Activated CD8-positive, alpha-beta T cell treated with anti-CD3 and anti-CD28 coated beads for 36 hours (primary cell): Measurements from ENCODE around the gene EPHA4. TPM values are rescaled to one million over a fixed set of nuclear protein-coding genes. Genes with fewer than 3 reads are reported as not detected.

Source experiments
- ATAC-seq: fragments of 200-7000 bp; cut with Tn5 transposase; one replicate; pipeline ENCODE4 v1.10.0; 2021; ENCODE audit warnings: mild to moderate bottlenecking, moderate library complexity
- CTCF ChIA-PET: fragments of 350-600 bp; sonication (Branson Sonifier 250); formaldehyde crosslinking; loops from one replicate; lab custom pipeline; 2021; ENCODE audit warnings: antibody characterized with exemption; lab: Charles Lee
- POLR2A ChIA-PET: fragments of 350-600 bp; sonication (Branson Sonifier 250); formaldehyde crosslinking; loops from one replicate; lab custom pipeline; 2021; ENCODE audit warnings: antibody characterized with exemption; lab: Charles Lee
- DNase-seq: peaks from one replicate; pipeline ENCODE4 v3.0.0-alpha.2; 2020
- H3K27ac Mint-ChIP-seq: one replicate; pipeline ENCODE4 v1.8.0; 2021; ENCODE audit warnings: mild to moderate bottlenecking, mixed read lengths
- H3K27me3 Mint-ChIP-seq: one replicate; pipeline ENCODE4 v1.8.0; 2021; ENCODE audit warnings: mixed read lengths
- H3K36me3 Mint-ChIP-seq: one replicate; pipeline ENCODE4 v1.8.0; 2021; ENCODE audit warnings: low read depth, mixed read lengths
- H3K4me1 Mint-ChIP-seq: one replicate; pipeline ENCODE4 v1.8.0; 2021; ENCODE audit warnings: low read depth, mixed read lengths
- H3K4me3 Mint-ChIP-seq: one replicate; pipeline ENCODE4 v1.8.0; 2021; ENCODE audit warnings: mild to moderate bottlenecking, moderate library complexity, mixed read lengths
- H3K9me3 Mint-ChIP-seq: one replicate; pipeline ENCODE4 v1.8.0; 2021; ENCODE audit warnings: mixed read lengths
- intact Hi-C: fragments of 100-400 bp; cut with micrococcal nuclease; formaldehyde crosslinking; loops from one replicate; pipeline ENCODE4 v1.10.0; 2022
- total RNA-seq, 2 experiments: library from RNA; stranded (reverse); gene quantifications; one replicate each; pipeline ENCODE4 v1.2.3, GENCODE V29; 2021
- TF ChIP-seq, protein P1 (sequence below): fragments of 200-600 bp; IDR thresholded peaks from one replicate; pipeline ENCODE4 v1.8.0; 2022; ENCODE audit warnings: antibody characterized with exemption, mild to moderate bottlenecking

Gene EPHA4
- total RNA-seq, 2 experiments from 2014 or later = 1.8 to 2.3 TPM

DNA sequence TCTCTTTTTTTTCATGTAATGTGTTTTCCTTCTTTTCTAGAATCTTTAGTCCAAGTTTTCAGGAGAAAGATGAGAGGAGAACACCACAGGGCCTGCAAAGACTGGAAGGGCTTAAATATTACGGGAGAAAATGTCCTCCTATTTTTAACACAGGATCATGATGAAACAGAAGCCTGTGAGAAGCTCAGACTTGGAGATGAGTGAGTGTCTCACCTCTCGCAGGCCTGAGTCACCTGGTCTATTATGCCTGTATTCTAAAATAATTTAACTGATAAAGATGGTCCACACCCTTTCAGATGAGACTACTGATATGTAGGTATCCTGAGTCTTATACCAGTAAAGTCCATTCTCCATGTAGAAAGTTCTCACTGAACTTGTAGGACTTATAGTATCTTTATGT, 143.2 kb downstream of the EPHA4 start:
- no peaks in the 10 kb centered on the region for H3K27me3 Mint-ChIP-seq
- no peak overlapping the region for H3K4me3 Mint-ChIP-seq
- ChIA-PET POLR2A (no interaction called here), CTCF (no interaction called here)
- DNase-seq (no peak), ATAC-seq (no peak)
- TF ChIP-seq, protein P1, sequence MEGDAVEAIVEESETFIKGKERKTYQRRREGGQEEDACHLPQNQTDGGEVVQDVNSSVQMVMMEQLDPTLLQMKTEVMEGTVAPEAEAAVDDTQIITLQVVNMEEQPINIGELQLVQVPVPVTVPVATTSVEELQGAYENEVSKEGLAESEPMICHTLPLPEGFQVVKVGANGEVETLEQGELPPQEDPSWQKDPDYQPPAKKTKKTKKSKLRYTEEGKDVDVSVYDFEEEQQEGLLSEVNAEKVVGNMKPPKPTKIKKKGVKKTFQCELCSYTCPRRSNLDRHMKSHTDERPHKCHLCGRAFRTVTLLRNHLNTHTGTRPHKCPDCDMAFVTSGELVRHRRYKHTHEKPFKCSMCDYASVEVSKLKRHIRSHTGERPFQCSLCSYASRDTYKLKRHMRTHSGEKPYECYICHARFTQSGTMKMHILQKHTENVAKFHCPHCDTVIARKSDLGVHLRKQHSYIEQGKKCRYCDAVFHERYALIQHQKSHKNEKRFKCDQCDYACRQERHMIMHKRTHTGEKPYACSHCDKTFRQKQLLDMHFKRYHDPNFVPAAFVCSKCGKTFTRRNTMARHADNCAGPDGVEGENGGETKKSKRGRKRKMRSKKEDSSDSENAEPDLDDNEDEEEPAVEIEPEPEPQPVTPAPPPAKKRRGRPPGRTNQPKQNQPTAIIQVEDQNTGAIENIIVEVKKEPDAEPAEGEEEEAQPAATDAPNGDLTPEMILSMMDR = no peak
- intact Hi-C loops = no loop called here
- no peaks in the 10 kb centered on the region for H3K4me1 Mint-ChIP-seq
- no peaks in the 10 kb centered on the region for H3K9me3 Mint-ChIP-seq
- H3K36me3 Mint-ChIP-seq = no peaks in the 10 kb centered on the region
- H3K27ac Mint-ChIP-seq = no peak overlapping the region

DNA sequence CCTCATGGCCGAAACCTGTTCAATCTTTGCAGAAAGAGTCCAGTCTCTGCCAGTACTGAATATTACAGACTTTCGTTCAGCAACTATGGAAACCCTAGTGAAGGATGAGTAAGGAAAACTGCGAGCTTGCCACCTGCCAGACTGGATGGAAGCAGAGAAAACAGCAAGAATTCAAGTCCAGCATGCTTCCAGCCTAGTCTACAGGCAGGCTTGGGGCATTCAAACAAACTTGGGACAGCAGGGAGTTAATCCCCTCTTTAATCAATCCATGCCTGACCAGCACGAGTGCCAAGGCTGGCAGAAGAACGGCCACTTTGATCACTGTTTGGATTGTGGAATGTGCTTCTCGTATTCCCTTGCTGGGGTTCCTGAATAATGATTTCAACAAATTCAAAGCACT, 145.2 kb downstream of the EPHA4 start:
- TF ChIP-seq, protein P1 = no peak
- Mint-ChIP-seq H3K27me3 (peaks cover 1% of the 10 kb centered on the region), H3K4me1 (no peaks in the 10 kb centered on the region), H3K36me3 (no peaks in the 10 kb centered on the region), H3K27ac (no peak overlapping the region), H3K4me3 (no peak overlapping the region), H3K9me3 (no peaks in the 10 kb centered on the region)
- DNase-seq (no peak), ATAC-seq (no peak)
- POLR2A ChIA-PET = no interaction called here
- CTCF ChIA-PET = no interaction called here
- intact Hi-C loops = no loop called here

DNA sequence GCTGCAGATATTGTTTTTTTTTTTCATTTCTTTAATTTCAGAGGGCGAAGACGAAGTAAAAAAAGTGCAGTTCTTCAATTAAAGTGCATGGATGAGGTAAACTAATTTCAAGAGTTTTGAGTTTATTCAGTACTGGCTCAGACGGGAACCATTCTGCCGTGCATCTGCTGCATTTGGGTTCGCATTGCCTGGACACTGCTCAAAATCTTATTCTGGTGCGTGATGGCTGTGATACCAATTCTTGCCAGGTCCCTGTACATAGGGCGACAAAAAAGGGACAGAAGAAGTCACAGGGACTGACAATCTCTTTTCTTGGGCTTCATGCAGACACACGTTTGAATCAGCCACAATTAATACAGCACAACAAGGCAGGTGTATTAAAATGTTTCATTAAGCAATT, 146.2 kb downstream of the EPHA4 start:
- intact Hi-C loops = no loop called here
- Mint-ChIP-seq H3K4me1 (no peaks in the 10 kb centered on the region), H3K36me3 (no peaks in the 10 kb centered on the region), H3K27me3 (peaks cover 1% of the 10 kb centered on the region), H3K27ac (no peak overlapping the region), H3K9me3 (no peaks in the 10 kb centered on the region), H3K4me3 (no peak overlapping the region)
- DNase-seq = no peak
- ChIA-PET CTCF (no interaction called here), POLR2A (interaction anchor here (1.0 kb wide), 1 partner anchor 44 kb away, joined by 3 read pairs; no protein-coding TSS in a partner anchor)
- TF ChIP-seq, protein P1 = no peak
- no peak for ATAC-seq

GRCh38 chr2:221425353-221425752, 146.8 kb downstream of the EPHA4 start:
- POLR2A ChIA-PET = interaction anchor here (1.0 kb wide), 1 partner anchor 43 kb away, joined by 3 read pairs; no protein-coding TSS in a partner anchor
- no peak overlapping the region for H3K27ac Mint-ChIP-seq
- TF ChIP-seq, protein P1 = no peak
- DNase-seq (no peak), ATAC-seq (no peak)
- no peak overlapping the region for H3K4me3 Mint-ChIP-seq
- no peaks in the 10 kb centered on the region for H3K36me3 Mint-ChIP-seq
- H3K4me1 Mint-ChIP-seq = peaks cover 2% of the 10 kb centered on the region
- no peaks in the 10 kb centered on the region for H3K9me3 Mint-ChIP-seq
- H3K27me3 Mint-ChIP-seq = peaks cover 1% of the 10 kb centered on the region
- CTCF ChIA-PET = no interaction called here
- intact Hi-C loops = no loop called here

DNA sequence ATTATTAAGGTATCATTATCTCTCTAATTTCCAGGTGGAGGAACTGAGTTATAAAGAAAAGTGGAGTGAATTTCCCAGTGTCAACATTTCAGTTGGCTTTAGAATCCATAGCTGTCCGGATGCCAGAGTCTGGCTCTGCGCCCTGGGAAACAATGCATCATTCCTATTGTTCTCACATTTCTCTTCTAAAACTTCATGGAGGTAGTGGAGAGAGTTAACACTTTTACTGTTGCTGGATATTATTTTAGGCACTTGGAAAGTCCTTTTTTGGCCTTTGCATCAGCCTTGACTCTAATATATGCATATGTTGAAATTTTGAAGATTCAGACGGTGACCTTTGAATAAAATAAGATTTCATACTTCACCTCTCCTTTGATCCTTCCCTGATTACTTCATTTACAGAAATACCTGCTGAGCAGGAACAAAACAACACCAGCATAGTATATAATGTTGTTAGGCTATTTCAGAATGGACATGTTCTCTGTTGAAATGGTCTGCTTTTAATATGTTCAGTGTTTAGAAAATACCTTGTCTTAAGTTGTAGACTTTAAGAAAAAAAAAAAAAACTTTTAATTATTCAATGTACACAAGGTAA, 148.8 kb downstream of the EPHA4 start:
- no peak for ATAC-seq
- Mint-ChIP-seq H3K4me1 (peaks cover 6% of the 10 kb centered on the region), H3K27me3 (peaks cover 1% of the 10 kb centered on the region), H3K36me3 (no peaks in the 10 kb centered on the region), H3K4me3 (no peak overlapping the region), H3K9me3 (no peaks in the 10 kb centered on the region), H3K27ac (no peak overlapping the region)
- no peak for DNase-seq
- ChIA-PET POLR2A (no interaction called here), CTCF (interaction anchor here (0.6 kb wide), 1 partner anchor 22 kb away, joined by 3 read pairs; no protein-coding TSS in a partner anchor)
- intact Hi-C loops = no loop called here
- TF ChIP-seq, protein P1 = no peak
